HL-60 (cell line): Measurements from ENCODE around the gene CIB2.

ENCODE experiments used
- DNase-seq, 2 experiments: peaks; one replicate each; pipeline ENCODE4 v3.0.0-alpha.2; 2010 to 2020; ENCODE audit warnings: low read depth in 1 of 2, low spot score in 1 of 2
- H3K27ac ChIP-seq: fragments of 250-450 bp; sonication (Bioruptor Pico); replicated peaks from 2 replicates; pipeline ENCODE4 v1.5.1; 2020; ENCODE audit warnings: mild to moderate bottlenecking, moderate library complexity
- H3K27me3 ChIP-seq: fragments of 250-450 bp; sonication (Bioruptor Pico); 2 replicates; pipeline ENCODE4 v1.5.1; 2021; ENCODE audit warnings: mild to moderate bottlenecking, moderate library complexity; ENCODE audit not compliant: insufficient read depth, poor library complexity, severe bottlenecking
- H3K4me3 ChIP-seq: replicated peaks from 2 replicates; pipeline ENCODE4 v1.5.1; 2011; ENCODE audit warnings: mild to moderate bottlenecking, control low read depth, low read length; ENCODE audit not compliant: insufficient read depth
- CTCF ChIP-seq: IDR thresholded peaks from one replicate; pipeline ENCODE4 v1.5.1; 2011; ENCODE audit warnings: low read length, control low read depth, inconsistent platforms; ENCODE audit not compliant: insufficient read depth
- GABPA ChIP-seq: IDR thresholded peaks from 2 replicates; pipeline ENCODE4 v1.6.1; 2012; ENCODE audit warnings: low read depth
- POLR2AphosphoS5 ChIP-seq: IDR thresholded peaks from 2 replicates; pipeline ENCODE4 v1.6.1; 2012; ENCODE audit warnings: low read depth
- REST ChIP-seq: IDR thresholded peaks from 2 replicates; pipeline ENCODE4 v1.6.1; 2012; ENCODE audit warnings: low read depth; ENCODE audit not compliant: insufficient replicate concordance
- SPI1 ChIP-seq: IDR thresholded peaks from 2 replicates; pipeline ENCODE4 v1.6.1; 2012; ENCODE audit warnings: low read depth, mild to moderate bottlenecking, borderline replicate concordance

The CIB2 gene

GRCh38 chr15:78109156-78109555, 22.1 kb downstream of the CIB2 start:
- TF ChIP-seq REST: no peak
- no peak for TF ChIP-seq SPI1
- no peak for TF ChIP-seq CTCF
- TF ChIP-seq POLR2AphosphoS5: no peak
- no peak for TF ChIP-seq GABPA
- Histone ChIP-seq H3K27me3 (no peaks in the 10 kb centered on the region), H3K4me3 (no peak overlapping the region), H3K27ac (no peak overlapping the region)
- no peak for DNase-seq

- peak; percentile 63 to 91 for DNase-seq
- TF ChIP-seq SPI1: no peak
- peak; percentile 82 for TF ChIP-seq CTCF
- no peak overlapping the region for H3K27ac ChIP-seq
These were observed 22.8 kb downstream of the CIB2 start for GRCh38 chr15:78108300-78109084.

GRCh38 chr15:78107471-78107870, 23.8 kb downstream of the CIB2 start:
- H3K27ac ChIP-seq: no peak overlapping the region
- H3K4me3 ChIP-seq: no peak overlapping the region
- DNase-seq: no peak
- TF ChIP-seq CTCF (no peak), POLR2AphosphoS5 (no peak)
- no peaks in the 10 kb centered on the region for H3K27me3 ChIP-seq

More at GRCh38 chr15:78108300-78109084, 22.8 kb downstream of the CIB2 start:
- Histone ChIP-seq H3K27me3 (no peaks in the 10 kb centered on the region), H3K4me3 (no peak overlapping the region)

GRCh38 chr15:78105476-78106241, 25.6 kb downstream of the CIB2 start:
- Histone ChIP-seq H3K27ac (no peak overlapping the region), H3K4me3 (no peak overlapping the region), H3K27me3 (no peaks in the 10 kb centered on the region)
- no peak for DNase-seq
- TF ChIP-seq REST (no peak), POLR2AphosphoS5 (no peak), SPI1 (no peak), CTCF (no peak), GABPA (no peak)
